ENCODE data around the gene SLC2A10.

Gene SLC2A10

DNA sequence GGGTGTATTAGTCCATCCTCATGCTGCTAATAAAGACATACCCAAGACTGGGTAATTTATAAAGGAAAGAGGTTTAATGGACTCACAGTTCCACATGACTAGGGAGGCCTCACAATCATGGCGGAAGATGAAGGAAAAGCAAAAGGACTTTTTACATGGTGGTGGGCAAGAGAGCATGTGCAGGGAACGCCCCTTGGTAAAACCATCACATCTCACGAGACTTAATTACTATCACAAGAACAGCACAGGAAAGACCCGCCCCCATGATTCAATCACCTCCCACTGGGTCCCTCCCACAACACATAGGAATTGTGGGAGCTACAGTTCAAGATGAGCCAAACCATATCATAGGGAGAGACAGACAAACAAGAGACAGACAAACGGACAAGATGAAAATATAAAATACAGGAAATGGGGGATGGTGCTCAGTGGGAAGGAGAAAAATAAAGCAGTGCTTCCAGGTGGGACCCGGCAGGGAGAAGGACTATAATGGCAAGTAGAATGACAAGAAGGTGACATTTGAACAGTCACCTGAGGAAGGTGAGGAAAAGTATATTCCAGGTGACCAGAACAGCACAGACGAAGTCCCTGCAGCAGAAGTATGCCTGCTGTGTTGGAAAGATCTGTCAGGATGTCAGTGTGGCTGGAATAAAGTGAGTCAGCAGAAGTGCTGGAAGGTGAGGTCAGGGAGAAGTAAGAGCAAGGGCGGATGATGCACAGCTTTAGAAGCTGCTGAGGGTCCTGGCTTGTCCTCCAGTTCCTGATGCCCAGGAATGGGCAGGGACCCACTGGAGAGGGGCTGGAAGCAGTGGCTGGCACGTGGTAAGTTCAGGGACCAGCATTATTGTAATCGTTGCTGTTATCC is 61.1 kb downstream of the SLC2A10 start:
- TF ChIP-seq, protein P1, sequence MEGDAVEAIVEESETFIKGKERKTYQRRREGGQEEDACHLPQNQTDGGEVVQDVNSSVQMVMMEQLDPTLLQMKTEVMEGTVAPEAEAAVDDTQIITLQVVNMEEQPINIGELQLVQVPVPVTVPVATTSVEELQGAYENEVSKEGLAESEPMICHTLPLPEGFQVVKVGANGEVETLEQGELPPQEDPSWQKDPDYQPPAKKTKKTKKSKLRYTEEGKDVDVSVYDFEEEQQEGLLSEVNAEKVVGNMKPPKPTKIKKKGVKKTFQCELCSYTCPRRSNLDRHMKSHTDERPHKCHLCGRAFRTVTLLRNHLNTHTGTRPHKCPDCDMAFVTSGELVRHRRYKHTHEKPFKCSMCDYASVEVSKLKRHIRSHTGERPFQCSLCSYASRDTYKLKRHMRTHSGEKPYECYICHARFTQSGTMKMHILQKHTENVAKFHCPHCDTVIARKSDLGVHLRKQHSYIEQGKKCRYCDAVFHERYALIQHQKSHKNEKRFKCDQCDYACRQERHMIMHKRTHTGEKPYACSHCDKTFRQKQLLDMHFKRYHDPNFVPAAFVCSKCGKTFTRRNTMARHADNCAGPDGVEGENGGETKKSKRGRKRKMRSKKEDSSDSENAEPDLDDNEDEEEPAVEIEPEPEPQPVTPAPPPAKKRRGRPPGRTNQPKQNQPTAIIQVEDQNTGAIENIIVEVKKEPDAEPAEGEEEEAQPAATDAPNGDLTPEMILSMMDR (IDR thresholded peaks at IDR 0.05; ENCODE audit: low read depth, low read length) = no peak
- no peak for DNase-seq
- Histone ChIP-seq H3K4me3 (ENCODE audit: low read depth, low read length) (no peak overlapping the region), H3K36me3 (no peaks in the 10 kb centered on the region), H3K4me1 (no peaks in the 10 kb centered on the region), H3K27me3 (peaks cover 7% of the 10 kb centered on the region; the same call in 1 of the 2 replicates), H3K9me3 (no peaks in the 10 kb centered on the region; the same call in 1 of the 2 replicates)

DNA sequence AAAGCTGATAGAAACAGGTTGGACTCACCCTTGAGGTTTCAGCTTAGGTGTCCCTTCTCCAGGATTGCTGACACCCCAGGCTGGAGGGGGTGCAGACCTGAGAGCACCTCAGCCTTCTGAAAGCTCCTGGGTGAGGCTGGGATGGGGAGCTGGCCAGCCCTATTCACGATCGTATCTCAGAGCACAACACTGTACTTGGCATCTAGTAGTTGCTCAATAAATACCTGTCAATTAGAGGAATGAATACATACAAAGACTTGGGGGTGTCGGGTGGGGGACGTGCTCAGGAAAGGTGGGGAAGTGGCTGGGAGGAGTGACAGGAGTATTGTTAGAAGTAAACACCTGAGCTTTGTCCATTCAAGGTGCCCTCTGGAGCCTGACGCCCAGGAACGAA is 61.7 kb downstream of the SLC2A10 start:
- no peak for DNase-seq
- no peaks in the 10 kb centered on the region for H3K36me3 ChIP-seq
- no peak overlapping the region for H3K4me3 ChIP-seq (ENCODE audit: low read depth, low read length)
- TF ChIP-seq, protein P1 (IDR thresholded peaks at IDR 0.05; ENCODE audit: low read depth, low read length) = no peak
- H3K9me3 ChIP-seq = no peaks in the 10 kb centered on the region; the same call in 1 of the 2 replicates
- H3K4me1 ChIP-seq = no peaks in the 10 kb centered on the region
- peaks cover 7% of the 10 kb centered on the region; the same call in 1 of the 2 replicates for H3K27me3 ChIP-seq

- Histone ChIP-seq H3K4me3 (ENCODE audit: low read depth, low read length) (no peak overlapping the region), H3K36me3 (no peaks in the 10 kb centered on the region), H3K27me3 (peaks cover 7% of the 10 kb centered on the region; the same call in 1 of the 2 replicates), H3K9me3 (no peaks in the 10 kb centered on the region), H3K4me1 (no peaks in the 10 kb centered on the region)
- TF ChIP-seq, protein P1 (IDR thresholded peaks at IDR 0.05; ENCODE audit: low read depth, low read length) = no peak
- no peak for DNase-seq
Observed at GRCh38 chr20:46772901-46773300, 63.5 kb downstream of the SLC2A10 start.

- no peak for DNase-seq
- H3K9me3 ChIP-seq = no peaks in the 10 kb centered on the region
- peaks cover 7% of the 10 kb centered on the region; the same call in 1 of the 2 replicates for H3K27me3 ChIP-seq
- H3K4me1 ChIP-seq = no peaks in the 10 kb centered on the region
- H3K36me3 ChIP-seq = no peaks in the 10 kb centered on the region
- TF ChIP-seq, protein P1 (IDR thresholded peaks at IDR 0.05; ENCODE audit: low read depth, low read length) = no peak
- H3K4me3 ChIP-seq (ENCODE audit: low read depth, low read length) = no peak overlapping the region
Observed at GRCh38 chr20:46773680-46774079, 64.2 kb downstream of the SLC2A10 start.

DNA sequence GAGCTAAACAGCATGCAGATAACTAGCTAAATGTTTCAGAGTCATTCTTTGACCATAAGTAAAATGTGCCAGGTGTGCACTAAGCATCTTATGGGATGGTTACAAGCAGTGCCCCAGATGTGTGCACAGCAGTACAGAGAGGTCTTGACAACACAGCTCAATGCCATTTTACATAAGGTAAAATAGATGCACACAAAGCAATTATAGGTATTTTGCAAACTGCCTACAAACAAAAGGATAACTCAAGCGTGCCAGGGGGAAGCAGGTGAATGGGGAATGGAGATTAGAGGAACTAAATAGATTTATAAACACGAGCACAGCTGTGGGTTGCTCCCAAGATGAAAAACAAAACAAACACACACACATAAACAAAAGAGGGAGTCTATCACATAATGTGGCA is 64.8 kb downstream of the SLC2A10 start:
- no peak overlapping the region for H3K4me3 ChIP-seq (ENCODE audit: low read depth, low read length)
- H3K9me3 ChIP-seq = no peaks in the 10 kb centered on the region
- peaks cover 7% of the 10 kb centered on the region; the same call in 1 of the 2 replicates for H3K27me3 ChIP-seq
- no peaks in the 10 kb centered on the region for H3K4me1 ChIP-seq
- no peak for DNase-seq
- H3K36me3 ChIP-seq = no peaks in the 10 kb centered on the region
- TF ChIP-seq, protein P1 (IDR thresholded peaks at IDR 0.05; ENCODE audit: low read depth, low read length) = no peak

- H3K27me3 ChIP-seq = peaks cover 7% of the 10 kb centered on the region; the same call in 1 of the 2 replicates
- H3K4me3 ChIP-seq (ENCODE audit: low read depth, low read length) = no peak overlapping the region
- TF ChIP-seq, protein P1 (IDR thresholded peaks at IDR 0.05; ENCODE audit: low read depth, low read length) = no peak
- H3K4me1 ChIP-seq = no peaks in the 10 kb centered on the region
- no peaks in the 10 kb centered on the region for H3K9me3 ChIP-seq
- H3K36me3 ChIP-seq = no peaks in the 10 kb centered on the region
- no peak for DNase-seq
Observed at GRCh38 chr20:46774943-46775560, 65.6 kb downstream of the SLC2A10 start.

Measured in BE2C (cell line).